Measurements from ENCODE around the gene FKBP5.
A peak's percentile ranks its signal among the peaks of the same experiment; 100 is the strongest.

Gene FKBP5

DNA sequence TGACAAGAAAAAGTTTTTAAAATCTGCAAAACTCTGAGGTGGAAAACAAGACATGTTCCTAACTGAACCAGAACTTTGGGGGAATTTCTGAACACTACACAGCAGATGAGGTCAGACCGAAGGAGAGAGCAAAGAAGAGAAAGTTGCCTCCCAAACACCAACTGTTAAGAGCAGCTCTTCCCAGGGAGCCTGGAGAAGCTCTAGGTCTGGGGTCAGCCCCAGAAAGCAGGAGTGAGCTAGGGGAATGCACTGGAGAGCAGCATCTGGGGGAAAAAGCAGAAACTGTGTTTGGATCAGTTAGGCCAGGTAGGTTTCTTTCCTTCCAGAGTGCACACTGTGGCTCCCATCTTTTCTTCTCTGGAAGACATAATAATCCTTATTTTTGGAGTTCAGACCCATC, 41.3 kb downstream of the FKBP5 start:
- DNase-seq (ENCODE audit: low read depth): no peak
- H3K4me3 ChIP-seq (ENCODE audit: control insufficient read depth, low read depth, low read length): no peak overlapping the region
- TF ChIP-seq, protein P1, sequence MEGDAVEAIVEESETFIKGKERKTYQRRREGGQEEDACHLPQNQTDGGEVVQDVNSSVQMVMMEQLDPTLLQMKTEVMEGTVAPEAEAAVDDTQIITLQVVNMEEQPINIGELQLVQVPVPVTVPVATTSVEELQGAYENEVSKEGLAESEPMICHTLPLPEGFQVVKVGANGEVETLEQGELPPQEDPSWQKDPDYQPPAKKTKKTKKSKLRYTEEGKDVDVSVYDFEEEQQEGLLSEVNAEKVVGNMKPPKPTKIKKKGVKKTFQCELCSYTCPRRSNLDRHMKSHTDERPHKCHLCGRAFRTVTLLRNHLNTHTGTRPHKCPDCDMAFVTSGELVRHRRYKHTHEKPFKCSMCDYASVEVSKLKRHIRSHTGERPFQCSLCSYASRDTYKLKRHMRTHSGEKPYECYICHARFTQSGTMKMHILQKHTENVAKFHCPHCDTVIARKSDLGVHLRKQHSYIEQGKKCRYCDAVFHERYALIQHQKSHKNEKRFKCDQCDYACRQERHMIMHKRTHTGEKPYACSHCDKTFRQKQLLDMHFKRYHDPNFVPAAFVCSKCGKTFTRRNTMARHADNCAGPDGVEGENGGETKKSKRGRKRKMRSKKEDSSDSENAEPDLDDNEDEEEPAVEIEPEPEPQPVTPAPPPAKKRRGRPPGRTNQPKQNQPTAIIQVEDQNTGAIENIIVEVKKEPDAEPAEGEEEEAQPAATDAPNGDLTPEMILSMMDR (conservative IDR thresholded peaks at IDR 0.05; ENCODE audit: control insufficient read depth, insufficient read depth, low read depth, low read length): no peak

DNA sequence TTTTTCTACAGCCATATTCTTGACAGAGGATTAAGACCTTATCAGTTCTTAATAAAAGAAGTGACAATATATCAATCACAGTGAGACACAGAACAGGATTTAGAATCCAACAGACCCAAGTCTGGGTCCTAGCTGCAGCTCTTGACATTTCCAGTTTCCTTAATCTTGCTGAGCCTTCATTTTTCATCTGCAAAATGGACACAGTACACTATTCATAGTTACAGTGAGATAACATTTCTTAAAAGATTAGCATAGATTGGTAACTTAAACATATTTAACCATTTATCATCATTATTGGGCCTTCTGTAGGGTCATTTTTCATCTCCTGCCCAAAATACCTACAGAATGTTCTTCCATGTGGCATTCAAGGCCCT, 45.6 kb downstream of the FKBP5 start:
- TF ChIP-seq, protein P1 (conservative IDR thresholded peaks at IDR 0.05; ENCODE audit: control insufficient read depth, insufficient read depth, low read depth, low read length): no peak
- DNase-seq (ENCODE audit: low read depth): no peak

DNA sequence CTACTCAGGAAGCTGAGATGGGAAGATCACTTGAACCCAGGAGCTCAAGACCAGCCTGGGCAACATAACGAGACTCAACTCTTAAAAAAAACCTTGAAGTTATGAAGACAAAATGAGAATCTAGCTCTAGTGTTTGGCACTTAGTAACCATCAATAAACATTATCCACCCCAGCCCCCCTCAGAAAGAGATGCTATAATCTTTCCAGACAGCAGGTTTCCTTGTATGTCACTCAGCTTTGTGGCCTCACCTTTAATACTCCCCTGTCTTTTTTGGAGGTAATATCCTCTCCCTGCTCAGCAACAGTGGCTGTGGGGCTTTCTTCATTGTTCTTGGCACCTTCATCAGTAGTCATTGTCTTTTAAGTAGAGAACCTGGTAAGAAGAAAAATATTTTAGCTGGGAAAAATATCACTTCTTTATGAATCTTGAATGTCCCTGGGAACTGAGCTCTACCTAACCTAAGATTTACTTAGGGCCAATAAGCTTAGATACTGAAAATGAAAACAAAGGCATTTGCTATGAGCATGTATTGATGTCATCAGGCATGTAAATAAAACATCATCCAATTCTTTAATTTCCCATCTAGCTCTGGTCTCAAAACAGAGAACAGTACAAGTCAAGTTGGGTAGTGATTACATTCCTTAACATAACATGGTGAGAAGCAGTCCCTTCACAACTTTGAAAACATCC, 46.1 kb downstream of the FKBP5 start:
- TF ChIP-seq, protein P1 (conservative IDR thresholded peaks at IDR 0.05; ENCODE audit: control insufficient read depth, insufficient read depth, low read depth, low read length): no peak
- no peak overlapping the region for H3K4me3 ChIP-seq (ENCODE audit: control insufficient read depth, low read depth, low read length)
- peak; percentile 30 for DNase-seq (ENCODE audit: low read depth)

More for the DNA sequence above, 45.6 kb downstream of the FKBP5 start:
- no peak overlapping the region for H3K4me3 ChIP-seq (ENCODE audit: control insufficient read depth, low read depth, low read length)

DNA sequence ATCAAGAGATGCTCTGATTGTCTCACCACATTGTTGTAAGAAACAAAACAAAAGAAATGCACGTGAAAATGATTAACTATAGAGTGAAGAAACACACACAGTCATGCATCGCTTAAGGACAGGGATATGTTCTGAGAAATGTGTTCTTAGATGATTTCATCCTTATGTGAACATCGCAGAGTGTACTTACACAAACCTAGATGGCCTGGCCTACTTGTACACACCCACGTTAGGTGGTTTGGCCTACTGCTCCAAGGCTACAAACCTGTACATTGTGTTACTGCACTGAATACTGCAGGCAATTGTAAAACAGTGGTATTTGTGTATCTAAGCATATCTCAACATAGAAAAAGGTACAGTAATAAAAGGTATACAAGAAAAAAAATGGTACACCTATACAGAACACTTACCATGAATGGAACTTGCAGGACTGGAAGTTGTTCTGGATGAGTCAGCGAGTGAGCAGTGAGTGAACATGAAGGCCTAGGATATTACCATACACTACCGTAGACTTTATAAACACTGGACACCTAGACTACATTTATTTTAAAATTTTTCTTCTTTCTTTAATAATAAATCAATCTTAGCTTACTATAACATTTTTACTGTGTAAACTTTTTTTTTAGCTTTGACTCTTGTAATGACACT, 48.6 kb downstream of the FKBP5 start:
- no peak overlapping the region for H3K4me3 ChIP-seq (ENCODE audit: control insufficient read depth, low read depth, low read length)
- TF ChIP-seq, protein P1 (conservative IDR thresholded peaks at IDR 0.05; ENCODE audit: control insufficient read depth, insufficient read depth, low read depth, low read length): no peak
- peak; percentile 50 for DNase-seq (ENCODE audit: low read depth)

GRCh38 chr6:35638679-35639078, 50.0 kb downstream of the FKBP5 start:
- no peak overlapping the region for H3K4me3 ChIP-seq (ENCODE audit: control insufficient read depth, low read depth, low read length)
- TF ChIP-seq, protein P1 (conservative IDR thresholded peaks at IDR 0.05; ENCODE audit: control insufficient read depth, insufficient read depth, low read depth, low read length): no peak
- no peak for DNase-seq (ENCODE audit: low read depth)

GRCh38 chr6:35637911-35638310, 50.8 kb downstream of the FKBP5 start:
- TF ChIP-seq, protein P1 (conservative IDR thresholded peaks at IDR 0.05; ENCODE audit: control insufficient read depth, insufficient read depth, low read depth, low read length): no peak
- H3K4me3 ChIP-seq (ENCODE audit: control insufficient read depth, low read depth, low read length): no peak overlapping the region
- no peak for DNase-seq (ENCODE audit: low read depth)
